HG02870 (cell line): ENCODE data around the gene MLYCD.

Source experiments
- ATAC-seq: cut with Tn5 transposase; IDR thresholded peaks from one replicate; pipeline ENCODE4 v1.9.1; 2021; ENCODE audit warnings: mild to moderate bottlenecking, moderate library complexity; ENCODE audit not compliant: unreplicated experiment

MLYCD gene

DNA sequence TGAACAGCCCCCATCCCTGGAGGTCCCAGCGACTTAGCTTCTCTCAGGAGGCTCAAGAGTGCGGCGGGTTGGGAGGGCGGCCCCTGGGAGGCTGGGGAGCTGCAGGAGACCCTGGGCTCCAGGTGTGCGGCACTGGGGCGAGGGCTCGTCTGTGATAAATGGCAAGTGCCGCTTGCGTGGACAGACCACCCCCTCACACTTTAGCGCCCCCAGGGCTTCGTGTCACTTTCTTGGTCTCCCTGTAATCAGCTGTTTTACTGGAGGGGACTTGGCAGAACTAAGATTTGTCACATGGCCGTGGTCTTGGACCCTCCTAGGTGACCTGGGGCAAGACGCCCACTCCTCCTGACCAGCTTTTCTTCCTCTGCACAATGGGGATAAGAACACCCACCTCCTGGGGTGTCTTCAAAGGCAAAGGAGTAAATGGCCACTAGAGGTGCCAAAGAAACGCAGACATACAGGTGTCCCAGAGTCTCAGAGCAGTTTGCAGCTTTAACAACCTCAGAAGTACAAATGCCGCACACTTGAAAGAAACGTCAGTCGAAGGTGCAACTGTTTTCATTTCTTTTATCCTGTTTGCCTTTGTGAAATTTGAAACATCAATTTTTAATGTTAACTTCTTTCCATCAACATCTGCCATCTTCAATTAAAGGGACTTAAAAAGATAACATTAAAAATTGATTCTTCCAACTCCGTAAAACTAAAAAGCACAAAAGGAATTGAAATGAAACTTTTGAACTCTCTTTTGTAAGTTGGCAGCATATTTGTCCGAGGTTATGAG lies 55.1 kb downstream of the MLYCD start:
- ATAC-seq: no peak

DNA sequence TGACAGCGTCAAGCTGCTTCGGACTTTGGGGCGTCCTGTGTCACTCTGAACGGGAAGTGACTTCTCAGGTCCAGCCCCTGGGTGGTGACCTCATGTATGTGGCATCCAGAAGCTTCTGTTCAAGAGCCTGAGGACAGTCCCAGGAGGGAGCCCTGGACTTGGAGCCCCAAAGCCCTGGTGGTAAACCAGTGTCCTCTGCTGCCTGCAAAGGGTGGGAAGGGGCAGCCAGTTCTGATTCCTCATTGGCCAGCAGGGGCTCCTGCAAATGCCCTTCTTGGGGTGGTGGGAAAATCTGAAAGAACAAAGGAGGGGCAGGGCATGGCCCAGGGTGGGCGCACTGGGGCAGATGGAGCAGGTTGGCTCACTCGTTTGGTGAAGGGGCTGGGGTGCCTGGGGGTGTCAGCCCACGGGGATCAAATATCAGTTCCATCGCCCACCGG lies 55.7 kb downstream of the MLYCD start:
- no peak for ATAC-seq

DNA sequence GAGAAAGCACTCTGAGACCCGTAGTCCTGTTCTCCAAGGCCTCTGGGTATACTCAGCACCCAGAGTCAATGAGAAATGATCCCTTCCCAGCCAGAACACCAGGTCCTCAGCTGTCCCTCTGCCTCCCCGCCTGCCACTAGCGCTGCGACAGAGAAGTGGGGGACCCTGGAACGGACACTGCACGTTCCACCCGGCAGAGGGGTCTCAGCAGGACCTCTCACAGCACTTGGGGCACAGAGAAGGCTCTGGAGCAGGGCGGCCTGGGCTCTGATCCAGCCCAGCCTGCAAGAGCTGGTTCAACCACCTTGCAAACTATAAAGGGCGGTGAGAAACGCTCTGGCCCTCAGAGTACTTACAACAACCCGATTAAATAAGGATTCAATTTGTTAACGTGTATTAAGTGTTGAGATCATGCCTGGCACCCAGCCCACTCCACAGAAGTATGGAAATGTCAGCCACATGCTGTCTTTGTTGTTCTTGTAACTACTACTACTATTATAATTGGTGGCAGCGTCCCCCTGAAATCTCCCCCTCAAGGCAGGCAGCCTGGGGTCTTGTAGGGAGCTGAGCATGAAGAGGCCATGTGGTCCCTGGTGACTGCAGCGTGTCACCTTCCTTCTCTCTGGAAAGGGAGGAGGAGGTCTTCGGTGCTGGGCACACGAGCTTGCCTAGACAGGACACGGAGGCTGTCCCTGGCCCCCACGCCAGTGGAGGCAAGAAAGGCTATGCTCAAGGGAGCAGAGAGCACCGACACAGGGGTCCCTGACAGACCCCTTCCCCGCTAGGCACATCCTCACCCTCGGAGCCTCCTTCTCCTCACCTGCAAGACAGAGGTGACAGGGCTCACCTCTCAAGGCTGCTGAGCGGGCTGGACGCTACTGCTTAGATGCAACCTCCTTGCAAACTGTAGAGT lies 56.6 kb downstream of the MLYCD start:
- ATAC-seq: no peak

DNA sequence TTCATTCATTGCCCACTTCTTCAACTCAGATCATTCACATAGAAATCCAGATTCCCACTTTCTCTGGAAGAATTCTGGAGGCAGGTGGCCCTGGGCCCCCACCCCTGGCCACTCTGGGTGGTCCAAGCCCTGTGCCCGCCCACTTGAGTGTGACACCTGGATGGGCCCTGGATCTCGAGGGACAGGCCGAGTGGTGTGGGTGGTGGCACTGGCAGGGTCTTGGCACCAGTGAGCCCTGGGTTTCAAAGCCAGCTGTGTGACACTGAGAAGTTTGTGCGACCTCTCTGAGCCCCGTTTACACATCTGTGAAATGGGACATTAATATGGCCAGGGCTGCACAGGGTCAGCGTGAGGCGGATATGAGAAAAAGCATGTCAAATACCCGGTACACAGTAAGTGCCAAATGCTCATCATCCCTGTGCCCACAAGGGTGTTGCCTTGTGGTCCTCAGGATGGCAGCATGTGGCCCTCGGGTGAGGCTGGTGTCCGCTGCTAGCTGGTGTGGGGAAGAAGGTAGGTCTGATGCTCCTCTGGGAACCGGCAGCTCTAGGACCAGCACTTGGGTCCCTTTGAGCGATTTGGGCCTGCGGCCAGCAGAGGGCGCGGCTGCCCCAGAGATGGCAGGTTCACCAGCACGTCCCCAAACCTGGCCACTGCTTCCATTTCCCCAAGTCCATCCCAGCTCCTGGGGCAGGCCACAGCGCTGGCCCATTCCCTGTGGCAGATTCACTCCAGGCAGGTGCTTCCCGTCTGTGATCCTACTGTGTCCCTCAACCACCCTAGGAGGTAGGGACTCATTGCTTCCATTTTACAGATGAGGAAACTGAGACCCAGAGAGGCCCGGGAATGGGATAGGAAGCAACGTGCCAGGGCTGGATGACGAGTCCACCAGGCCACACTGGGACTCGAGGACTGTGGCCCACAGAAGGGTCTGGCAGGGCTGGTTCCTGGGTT lies 57.7 kb downstream of the MLYCD start:
- no peak for ATAC-seq

DNA sequence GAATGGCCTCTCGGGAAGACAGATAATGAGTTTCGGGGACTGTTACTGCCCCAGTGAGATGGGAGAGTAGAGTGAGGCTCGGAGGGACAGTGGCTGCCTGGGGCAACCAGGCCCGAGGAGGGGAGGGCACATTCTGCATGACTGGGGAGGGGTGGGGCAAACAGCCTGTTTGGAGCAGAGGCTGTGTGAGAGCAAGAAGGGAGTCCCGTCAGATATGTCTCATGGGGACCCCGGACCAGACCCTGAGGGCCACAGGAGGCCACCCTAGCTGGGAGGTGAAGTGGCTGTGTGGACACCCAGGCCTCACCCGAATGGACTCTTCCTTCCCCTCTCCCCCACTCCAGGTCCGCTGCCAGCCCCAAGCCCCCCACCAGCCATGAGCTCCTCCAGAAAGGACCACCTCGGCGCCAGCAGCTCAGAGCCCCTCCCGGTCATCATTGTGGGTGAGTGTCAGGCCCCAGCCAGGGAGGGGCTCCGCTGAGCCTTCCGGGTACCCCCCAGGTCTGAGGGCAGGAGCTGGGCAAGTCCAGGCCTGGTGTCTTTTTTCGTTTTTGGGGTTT lies 58.5 kb downstream of the MLYCD start:
- ATAC-seq: no peak

DNA sequence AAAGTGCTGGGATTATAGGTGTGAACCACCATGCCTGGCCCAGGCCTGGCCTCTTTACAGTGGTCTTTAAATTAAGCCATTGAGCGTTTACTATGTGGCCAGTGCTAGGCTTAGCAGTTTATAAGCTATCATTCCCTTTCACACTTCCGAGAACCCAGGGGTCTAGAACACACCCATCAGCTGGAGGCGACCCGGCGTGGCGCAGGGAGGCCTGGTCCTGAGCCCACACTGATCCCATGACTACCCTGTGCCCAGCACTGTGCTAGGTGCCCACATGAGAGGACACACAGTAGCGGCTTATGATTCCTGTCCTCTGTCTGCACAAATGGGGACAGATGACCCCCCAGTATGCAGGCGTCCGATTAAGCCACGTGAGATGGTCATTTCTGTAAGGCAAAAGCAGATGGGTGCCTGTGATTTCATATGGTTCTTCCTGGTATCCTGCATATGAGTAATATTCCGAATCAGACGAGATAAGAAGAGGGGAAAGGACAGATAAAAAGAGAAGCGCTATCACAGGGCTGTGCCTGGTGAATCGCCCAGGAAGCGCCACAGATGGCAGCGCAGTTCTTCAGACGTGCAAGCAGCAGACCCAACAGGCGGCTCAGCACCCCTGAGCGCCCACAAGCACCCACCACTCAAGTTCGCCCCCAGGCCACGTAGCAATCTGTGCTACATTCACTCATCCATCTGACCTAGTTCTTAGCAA lies 59.4 kb downstream of the MLYCD start:
- ATAC-seq: no peak

DNA sequence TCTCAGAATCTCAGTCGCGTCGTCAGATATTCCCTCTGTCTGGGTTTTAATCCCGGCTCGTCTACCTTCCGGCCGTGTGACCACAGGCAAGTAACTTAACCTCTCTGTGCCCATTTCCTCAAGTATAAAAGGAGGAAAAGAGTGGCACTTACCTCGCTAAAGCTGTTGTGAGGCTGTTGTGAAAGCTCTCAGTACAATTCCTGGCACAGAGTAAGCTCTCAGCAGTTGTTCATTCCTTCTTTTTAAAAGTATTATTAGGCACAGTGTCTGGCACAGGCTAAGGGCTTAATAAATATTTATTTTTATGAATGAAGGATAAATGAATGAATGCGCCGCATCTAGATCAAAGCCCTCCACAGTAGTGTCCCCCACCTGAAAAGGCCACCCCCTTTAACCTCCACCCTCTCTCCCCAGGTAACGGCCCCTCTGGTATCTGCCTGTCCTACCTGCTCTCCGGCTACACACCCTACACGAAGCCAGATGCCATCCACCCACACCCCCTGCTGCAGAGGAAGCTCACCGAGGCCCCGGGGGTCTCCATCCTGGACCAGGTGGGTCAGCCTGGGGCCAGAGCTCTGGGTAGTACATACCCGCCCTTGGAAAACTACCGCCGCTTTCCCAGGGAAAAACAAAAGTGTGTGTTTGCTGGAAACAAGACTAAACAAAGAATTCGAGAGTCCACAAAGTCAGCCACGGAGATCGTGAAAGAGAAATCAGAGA lies 60.1 kb downstream of the MLYCD start:
- no peak for ATAC-seq

DNA sequence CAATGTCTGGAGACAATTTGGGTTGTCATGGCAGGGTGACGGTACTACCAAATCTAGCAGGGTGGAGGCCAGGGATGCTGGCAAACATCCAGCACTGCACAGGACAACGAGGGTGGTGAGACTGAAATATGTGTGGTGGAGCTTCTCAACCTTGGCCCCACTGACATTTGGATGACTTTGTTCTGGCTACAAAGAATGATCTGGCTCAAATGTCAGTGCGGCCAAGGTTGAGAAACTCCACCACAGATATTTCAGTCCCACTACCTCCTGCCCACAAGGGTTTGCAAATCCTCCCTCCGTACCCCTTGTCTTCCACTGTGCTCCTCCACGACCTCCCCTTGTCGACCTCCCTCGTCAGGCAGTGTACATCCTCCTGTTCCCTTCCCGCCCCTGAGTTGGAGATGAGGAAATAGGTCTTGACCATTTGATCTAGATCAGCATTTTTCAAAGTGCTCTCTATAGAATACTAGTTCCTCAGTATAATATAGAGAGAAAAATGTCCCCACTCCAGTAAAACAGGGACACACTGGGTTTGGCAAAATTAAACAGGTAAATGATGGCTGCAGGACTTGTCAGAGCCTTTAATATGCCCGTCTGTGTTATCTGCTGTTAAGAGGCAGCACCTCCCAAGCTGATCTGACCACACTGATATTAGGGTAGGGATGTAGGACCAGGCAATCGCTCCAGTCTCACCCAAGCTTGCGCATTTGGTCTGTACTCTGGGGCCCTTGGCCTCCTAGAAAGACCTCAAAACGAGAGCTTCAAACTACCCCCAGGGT lies 60.9 kb downstream of the MLYCD start:
- ATAC-seq: no peak

DNA sequence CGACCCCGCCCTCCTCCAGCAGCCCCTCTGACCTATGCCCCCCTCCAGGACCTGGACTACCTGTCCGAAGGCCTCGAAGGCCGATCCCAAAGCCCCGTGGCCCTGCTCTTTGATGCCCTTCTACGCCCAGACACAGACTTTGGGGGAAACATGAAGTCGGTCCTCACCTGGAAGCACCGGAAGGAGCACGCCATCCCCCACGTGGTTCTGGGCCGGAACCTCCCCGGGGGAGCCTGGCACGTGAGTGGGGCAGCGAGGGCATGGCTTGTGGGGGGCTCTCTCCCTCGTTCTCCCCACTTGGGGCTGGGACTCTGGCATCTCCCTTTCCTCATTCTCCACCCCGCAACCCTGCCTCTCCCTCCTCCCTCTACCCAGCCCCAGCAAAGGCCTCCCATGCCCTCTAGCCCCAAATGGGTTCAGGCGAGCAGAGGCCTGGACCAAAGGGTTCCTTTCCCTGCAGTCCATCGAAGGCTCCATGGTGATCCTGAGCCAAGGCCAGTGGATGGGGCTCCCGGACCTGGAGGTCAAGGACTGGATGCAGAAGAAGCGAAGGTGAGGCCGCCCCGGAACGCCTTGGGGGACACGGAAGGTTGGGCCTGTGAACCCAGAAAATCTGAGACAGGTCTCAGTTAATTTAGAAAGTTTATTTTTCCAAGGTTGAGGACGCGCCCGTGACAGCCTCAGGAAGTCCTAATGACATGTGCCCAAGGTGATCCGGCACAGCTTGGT lies 61.8 kb downstream of the MLYCD start:
- no peak for ATAC-seq

DNA sequence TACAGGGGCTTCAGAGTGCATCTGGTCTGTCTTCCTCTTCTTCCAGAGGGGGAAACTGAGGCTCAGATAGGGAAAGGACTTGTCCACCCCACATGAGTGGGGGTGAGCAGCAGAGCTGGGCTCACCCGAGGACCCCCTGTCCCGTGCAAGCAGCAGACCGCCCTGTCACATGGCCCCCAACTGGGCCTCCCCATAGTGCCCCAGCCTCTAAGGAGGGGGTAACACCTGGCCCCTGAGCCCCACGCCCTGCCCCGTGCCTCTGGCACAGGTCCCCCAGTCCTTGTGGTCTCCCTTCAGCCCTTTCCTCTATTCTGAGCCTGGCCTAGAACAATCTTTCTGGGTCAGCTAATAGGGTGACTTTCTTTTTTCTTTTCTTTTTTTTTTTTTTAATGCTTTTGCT lies 62.7 kb downstream of the MLYCD start:
- ATAC-seq: no peak

DNA sequence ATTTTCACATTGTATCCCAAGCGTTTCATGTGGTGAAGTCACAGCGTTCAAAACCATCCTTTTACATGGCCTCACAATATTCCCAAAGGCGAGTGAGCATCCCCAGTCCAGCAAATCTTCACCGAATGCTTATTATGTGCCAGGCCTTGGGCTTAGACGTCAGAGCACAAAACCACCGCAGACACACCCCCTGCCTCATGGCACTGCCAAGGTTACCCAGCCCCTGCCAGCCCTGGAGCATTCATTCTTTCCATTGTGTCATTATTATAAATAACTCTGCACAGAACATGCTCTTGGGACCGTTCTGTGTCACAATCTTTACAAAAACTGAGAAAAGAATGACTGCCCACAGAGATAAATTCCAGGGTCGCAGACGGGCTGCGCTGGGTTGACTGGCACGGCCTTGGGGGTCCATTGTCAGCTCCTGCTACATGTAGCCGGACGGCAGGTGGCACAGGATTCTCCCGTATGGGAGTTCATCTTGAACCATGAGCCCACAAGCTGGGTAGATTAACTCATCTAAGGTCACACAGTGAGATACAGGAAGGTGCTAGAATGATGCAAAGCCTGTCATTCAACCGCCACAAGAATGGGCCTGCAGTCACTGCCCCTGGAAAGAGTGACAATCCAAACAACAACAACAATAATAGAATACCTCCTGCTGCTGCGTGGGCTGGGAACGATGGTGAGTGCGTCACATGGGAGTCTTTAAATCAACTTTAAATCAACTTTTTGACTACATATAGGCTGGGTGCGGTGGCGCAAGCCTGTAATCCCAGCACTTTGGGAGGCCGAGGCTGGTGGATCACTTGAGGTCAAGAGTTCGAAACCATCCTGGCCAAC lies 64.6 kb downstream of the MLYCD start:
- no peak for ATAC-seq

DNA sequence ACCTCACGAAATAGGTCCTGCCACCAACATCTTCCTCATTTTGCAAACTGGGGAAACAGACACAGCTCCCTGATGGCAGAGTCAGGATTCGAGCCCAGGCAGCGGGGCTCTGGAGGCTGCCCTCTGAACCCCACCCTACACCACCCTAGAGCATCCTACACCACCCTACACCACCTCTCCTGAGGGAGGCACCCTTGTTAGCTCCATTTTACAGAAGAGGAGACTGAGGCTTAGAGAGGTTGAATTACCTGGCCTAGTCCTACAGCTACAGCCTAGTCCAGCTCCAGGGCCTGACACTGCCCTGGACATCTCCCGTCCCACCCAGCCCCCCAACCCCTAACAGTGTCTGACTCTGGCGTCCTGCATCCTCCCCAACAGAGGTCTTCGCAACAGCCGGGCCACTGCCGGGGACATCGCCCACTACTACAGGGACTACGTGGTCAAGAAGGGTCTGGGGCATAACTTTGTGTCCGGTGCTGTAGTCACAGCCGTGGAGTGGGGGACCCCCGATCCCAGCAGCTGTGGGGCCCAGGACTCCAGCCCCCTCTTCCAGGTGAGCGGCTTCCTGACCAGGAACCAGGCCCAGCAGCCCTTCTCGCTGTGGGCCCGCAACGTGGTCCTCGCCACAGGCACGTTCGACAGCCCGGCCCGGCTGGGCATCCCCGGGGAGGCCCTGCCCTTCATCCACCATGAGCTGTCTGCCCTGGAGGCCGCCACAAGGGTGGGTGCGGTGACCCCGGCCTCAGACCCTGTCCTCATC lies 65.9 kb downstream of the MLYCD start:
- ATAC-seq: no peak

DNA sequence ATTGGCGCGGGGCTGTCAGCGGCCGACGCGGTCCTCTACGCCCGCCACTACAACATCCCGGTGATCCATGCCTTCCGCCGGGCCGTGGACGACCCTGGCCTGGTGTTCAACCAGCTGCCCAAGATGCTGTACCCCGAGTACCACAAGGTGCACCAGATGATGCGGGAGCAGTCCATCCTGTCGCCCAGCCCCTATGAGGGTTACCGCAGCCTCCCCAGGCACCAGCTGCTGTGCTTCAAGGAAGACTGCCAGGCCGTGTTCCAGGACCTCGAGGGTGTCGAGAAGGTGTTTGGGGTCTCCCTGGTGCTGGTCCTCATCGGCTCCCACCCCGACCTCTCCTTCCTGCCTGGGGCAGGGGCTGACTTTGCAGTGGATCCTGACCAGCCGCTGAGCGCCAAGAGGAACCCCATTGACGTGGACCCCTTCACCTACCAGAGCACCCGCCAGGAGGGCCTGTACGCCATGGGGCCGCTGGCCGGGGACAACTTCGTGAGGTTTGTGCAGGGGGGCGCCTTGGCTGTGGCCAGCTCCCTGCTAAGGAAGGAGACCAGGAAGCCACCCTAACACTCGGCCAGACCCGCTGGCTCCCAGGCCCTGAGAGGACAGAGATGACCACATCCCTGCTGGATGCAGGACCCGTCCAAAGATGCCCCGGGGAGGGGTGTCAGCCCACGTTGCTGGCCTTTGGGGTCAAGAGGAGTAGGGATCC lies 66.7 kb downstream of the MLYCD start:
- ATAC-seq: no peak

DNA sequence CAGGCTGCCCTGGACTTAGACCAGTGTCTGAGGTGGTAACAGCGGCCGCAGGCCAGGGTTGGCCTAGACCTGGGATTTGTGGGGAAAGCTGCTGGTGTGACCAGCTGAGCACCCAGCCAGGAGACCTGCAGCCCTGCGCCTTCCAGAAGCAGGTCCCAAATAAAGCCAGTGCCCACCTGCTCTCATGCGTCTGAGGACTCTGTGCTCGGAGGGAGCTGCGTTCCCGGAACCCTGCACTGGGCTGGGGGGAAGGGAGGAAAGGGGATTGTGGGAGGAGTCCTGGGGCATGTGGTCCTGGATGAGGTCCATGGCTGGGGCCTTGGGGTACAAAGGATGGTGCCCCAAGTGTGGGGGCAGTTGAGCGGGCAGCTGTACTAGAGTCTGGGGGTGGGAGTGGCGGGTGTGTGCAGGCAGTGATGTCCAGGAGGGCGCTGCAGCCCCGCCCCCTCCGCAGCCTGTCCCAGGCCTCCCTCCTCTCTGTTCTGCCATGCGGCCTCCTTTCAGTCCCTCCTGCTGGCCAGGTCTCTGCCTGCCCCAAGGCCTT lies 67.3 kb downstream of the MLYCD start:
- no peak for ATAC-seq

DNA sequence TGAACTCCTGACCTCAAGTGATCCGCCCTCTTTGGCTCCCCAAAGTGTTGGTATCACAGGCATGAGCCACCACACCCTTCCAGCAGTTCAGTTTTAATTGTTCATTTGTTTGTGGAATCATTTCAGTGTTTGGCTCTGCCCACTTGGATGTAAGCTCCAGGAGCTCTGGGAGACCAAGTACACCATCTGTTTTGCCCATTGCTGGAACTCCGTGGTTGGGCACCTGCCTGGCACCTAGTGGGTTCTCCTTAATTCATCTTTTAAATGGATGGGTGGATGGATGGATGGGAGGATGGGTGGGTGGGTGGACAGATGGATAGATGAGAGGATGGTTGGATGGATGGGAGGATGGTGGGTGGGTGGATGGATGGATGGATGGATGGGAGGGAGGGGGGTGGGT lies 68.2 kb downstream of the MLYCD start:
- ATAC-seq: no peak
